GM10266 (cell line): Measurements from ENCODE around the gene SNRPD1.
"Not testable (repeated sequence)": the region's sequence is repeated elsewhere in the genome, so short reads cannot be mapped to it uniquely, and the experiment has no call there.

Source experiments
- DNase-seq: peaks from one replicate; pipeline ENCODE4 v3.0.0; 2012; ENCODE audit errors: extremely low spot score
- CTCF ChIP-seq: IDR thresholded peaks from 2 replicates; pipeline ENCODE4 v1.5.1; 2012; ENCODE audit warnings: mild to moderate bottlenecking, low read depth; ENCODE audit not compliant: control insufficient read depth, insufficient read depth; ENCODE audit errors: missing control alignments

SNRPD1 gene

GRCh38 chr18:21598726-21599584, 13.2 kb upstream of the SNRPD1 start:
- no peak for TF ChIP-seq CTCF
- DNase-seq = no peak

GRCh38 chr18:21599585-21600525, 12.3 kb upstream of the SNRPD1 start:
- peak; percentile 66 for DNase-seq
- no peak for TF ChIP-seq CTCF

- peak; percentile 96 for TF ChIP-seq CTCF
- peak; percentile 95 for DNase-seq
Measured at GRCh38 chr18:21600526-21601410, 11.3 kb upstream of the SNRPD1 start, which contains the start of gene ESCO1. TSS of gene ESCO1 (minus strand) at chr18:21600704. CDS start at chr18:21574843, 25,861 bp downstream.

GRCh38 chr18:21602299-21602587, 9.9 kb upstream of the SNRPD1 start:
- no peak for TF ChIP-seq CTCF
- no peak for DNase-seq

- DNase-seq = no peak
- TF ChIP-seq CTCF = no peak
Measured at GRCh38 chr18:21604671-21605070, 7.4 kb upstream of the SNRPD1 start.

GRCh38 chr18:21605213-21605612, 6.9 kb upstream of the SNRPD1 start:
- no peak for DNase-seq

GRCh38 chr18:21611401-21612124, 551 bp upstream of the SNRPD1 start:
- DNase-seq = not testable (repeated sequence)

More at GRCh38 chr18:21605213-21605612, 6.9 kb upstream of the SNRPD1 start:
- TF ChIP-seq CTCF = no peak

- not testable (repeated sequence) for DNase-seq
Measured at GRCh38 chr18:21621640-21622039, 9.5 kb downstream of the SNRPD1 start.
